RWPE2 (cell line): ENCODE results near the gene RBBP6.
A peak's percentile ranks its signal among the peaks of the same experiment; 100 is the strongest.

ENCODE experiments used
- ATAC-seq: fragments of 200-7000 bp; cut with Tn5 transposase; 3 replicates; pipeline ENCODE4 v1.9.1; 2021; ENCODE audit warnings: low read depth
- DNase-seq: peaks from one replicate; pipeline ENCODE4 v3.0.0-alpha.2; 2020; ENCODE audit warnings: low spot score
- H3K27ac ChIP-seq: fragments of 450-650 bp; 2 replicates; pipeline ENCODE4 v1.5.1; 2017; ENCODE audit warnings: mild to moderate bottlenecking; ENCODE audit not compliant: poor library complexity, severe bottlenecking
- H3K27me3 ChIP-seq: fragments of 250-450 bp; sonication (Bioruptor Pico); 2 replicates; pipeline ENCODE4 v1.5.1; 2021; ENCODE audit warnings: mild to moderate bottlenecking, moderate library complexity; ENCODE audit not compliant: insufficient read depth, poor library complexity, severe bottlenecking
- H3K36me3 ChIP-seq: fragments of 250-450 bp; sonication (Bioruptor Pico); 2 replicates; pipeline ENCODE4 v1.5.1; 2020; ENCODE audit warnings: low read depth, mild to moderate bottlenecking, moderate library complexity
- H3K4me1 ChIP-seq: fragments of 250-450 bp; sonication (Bioruptor Pico); 2 replicates; pipeline ENCODE4 v1.5.1; 2021; ENCODE audit warnings: mild to moderate bottlenecking, moderate library complexity; ENCODE audit not compliant: insufficient read depth, poor library complexity, severe bottlenecking
- H3K4me3 ChIP-seq: fragments of 250-450 bp; sonication (Bioruptor Pico); 2 replicates; pipeline ENCODE4 v1.5.1; 2021; ENCODE audit warnings: mild to moderate bottlenecking, moderate library complexity; ENCODE audit not compliant: severe bottlenecking
- H3K9me3 ChIP-seq: fragments of 250-450 bp; sonication (Bioruptor Pico); 2 replicates; pipeline ENCODE4 v1.5.1; 2021; ENCODE audit warnings: mild to moderate bottlenecking, moderate library complexity; ENCODE audit not compliant: severe bottlenecking
- TF ChIP-seq, protein P1 (sequence below): fragments of 450-650 bp; IDR thresholded peaks from one replicate; pipeline ENCODE4 v1.5.1; 2017; ENCODE audit warnings: mild to moderate bottlenecking, moderate library complexity; ENCODE audit not compliant: poor library complexity, severe bottlenecking

The RBBP6 gene

DNA sequence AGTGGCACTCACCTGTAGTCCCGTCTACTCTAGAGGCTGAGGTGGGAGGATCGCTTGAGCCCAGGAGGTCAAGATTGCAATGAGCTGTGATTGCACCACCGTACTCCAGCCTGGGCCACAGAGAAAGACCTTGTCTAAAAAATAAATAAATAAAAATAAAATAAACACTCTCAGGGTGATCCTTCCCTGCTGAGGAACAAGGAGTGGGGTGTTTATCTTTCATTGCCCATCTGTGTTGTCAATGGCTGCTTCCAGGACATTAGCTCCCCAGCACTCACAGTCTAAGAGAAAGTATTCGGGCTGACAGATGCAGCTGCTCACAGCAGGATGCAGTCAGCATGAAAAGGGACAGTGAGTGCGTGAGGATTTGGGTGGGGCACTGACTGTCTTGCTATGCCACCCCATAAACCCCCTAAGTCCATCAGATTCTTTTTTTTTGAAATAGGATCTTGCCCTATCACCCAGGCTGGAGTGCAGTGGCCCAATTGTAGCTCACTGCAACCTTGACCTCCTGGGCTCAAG lies 31.3 kb upstream of the RBBP6 start:
- Histone ChIP-seq H3K27me3 (no peaks in the 10 kb centered on the region), H3K9me3 (no peaks in the 10 kb centered on the region), H3K4me1 (no peaks in the 10 kb centered on the region), H3K27ac (peak overlapping the region; percentile 31), H3K4me3 (no peak overlapping the region), H3K36me3 (no peaks in the 10 kb centered on the region)
- ATAC-seq, result no peak
- no peak for DNase-seq
- TF ChIP-seq, protein P1, sequence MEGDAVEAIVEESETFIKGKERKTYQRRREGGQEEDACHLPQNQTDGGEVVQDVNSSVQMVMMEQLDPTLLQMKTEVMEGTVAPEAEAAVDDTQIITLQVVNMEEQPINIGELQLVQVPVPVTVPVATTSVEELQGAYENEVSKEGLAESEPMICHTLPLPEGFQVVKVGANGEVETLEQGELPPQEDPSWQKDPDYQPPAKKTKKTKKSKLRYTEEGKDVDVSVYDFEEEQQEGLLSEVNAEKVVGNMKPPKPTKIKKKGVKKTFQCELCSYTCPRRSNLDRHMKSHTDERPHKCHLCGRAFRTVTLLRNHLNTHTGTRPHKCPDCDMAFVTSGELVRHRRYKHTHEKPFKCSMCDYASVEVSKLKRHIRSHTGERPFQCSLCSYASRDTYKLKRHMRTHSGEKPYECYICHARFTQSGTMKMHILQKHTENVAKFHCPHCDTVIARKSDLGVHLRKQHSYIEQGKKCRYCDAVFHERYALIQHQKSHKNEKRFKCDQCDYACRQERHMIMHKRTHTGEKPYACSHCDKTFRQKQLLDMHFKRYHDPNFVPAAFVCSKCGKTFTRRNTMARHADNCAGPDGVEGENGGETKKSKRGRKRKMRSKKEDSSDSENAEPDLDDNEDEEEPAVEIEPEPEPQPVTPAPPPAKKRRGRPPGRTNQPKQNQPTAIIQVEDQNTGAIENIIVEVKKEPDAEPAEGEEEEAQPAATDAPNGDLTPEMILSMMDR, result no peak

DNA sequence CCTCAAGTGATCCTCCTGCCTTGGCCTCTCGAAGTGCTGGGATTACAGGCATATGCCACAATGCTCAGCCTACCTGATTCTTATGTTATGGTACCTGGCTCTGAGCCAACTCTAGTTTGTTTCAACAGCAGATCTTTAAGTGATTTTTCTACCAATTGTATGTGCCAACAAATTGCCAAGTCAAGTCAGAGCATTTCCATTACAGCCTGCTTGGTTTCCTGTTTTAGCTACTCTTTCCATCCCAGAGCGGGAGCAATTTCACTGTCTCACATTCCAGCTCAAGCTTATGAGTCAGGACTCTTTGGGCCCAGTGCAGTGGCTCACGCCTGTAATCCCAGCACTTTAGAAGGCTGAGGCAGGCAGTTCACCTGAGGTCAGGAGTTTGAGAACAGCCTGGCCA lies 30.8 kb upstream of the RBBP6 start:
- Histone ChIP-seq H3K4me1 (no peaks in the 10 kb centered on the region), H3K27me3 (no peaks in the 10 kb centered on the region), H3K36me3 (no peaks in the 10 kb centered on the region), H3K27ac (peak overlapping the region; percentile 31), H3K4me3 (no peak overlapping the region), H3K9me3 (no peaks in the 10 kb centered on the region)
- TF ChIP-seq, protein P1, result no peak
- ATAC-seq (peak; percentile 85), DNase-seq (no peak)

- Histone ChIP-seq H3K27ac (no peak overlapping the region), H3K4me3 (no peak overlapping the region), H3K36me3 (no peaks in the 10 kb centered on the region), H3K27me3 (no peaks in the 10 kb centered on the region), H3K4me1 (no peaks in the 10 kb centered on the region), H3K9me3 (no peaks in the 10 kb centered on the region)
- no peak for ATAC-seq
- TF ChIP-seq, protein P1, result no peak
- DNase-seq, result no peak
Observed at GRCh38 chr16:24509536-24509935, 29.8 kb upstream of the RBBP6 start.

DNA sequence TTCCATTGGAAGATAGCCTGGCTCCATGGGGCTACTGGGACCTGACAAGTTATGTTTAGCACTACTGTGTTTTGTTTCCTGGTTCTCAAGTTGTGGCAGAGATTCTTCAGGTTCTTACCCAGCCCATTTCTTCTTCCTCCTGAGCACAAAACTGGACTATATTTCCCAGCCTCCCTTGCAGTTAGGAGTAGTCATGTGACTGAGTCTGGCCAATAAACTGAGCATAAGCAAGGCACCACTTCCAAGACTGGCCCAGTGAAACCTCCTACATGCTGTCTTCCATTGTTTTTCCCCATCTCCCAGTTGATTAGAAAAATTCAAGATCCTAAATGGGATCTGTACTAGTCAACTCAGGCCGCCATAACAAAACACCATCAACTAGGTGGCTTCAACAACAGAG lies 28.2 kb upstream of the RBBP6 start:
- H3K4me3 ChIP-seq, result no peak overlapping the region

DNA sequence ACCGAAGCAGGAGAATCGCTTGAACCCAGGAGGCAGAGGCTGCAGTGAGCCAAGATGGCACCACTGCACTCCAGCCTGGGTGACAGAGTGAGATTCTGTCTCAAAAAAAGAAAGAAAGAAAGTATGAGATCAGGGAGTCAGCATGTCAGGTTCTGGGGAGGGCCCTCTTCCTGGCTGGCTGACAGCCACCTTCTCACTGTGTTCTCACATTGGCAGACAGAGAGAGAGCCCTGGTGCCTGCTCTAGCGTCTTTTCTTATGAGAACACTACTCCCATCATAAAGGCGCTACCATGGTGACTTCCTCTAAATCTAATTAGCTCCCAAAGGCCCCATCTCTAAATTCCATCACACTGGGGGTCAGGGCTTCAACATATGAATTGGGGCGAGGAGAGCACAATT lies 27.6 kb upstream of the RBBP6 start:
- H3K9me3 ChIP-seq, result no peaks in the 10 kb centered on the region
- H3K27ac ChIP-seq, result no peak overlapping the region
- H3K4me1 ChIP-seq, result no peaks in the 10 kb centered on the region
- no peak for ATAC-seq
- TF ChIP-seq, protein P1, result no peak
- no peak overlapping the region for H3K4me3 ChIP-seq
- no peaks in the 10 kb centered on the region for H3K36me3 ChIP-seq
- no peaks in the 10 kb centered on the region for H3K27me3 ChIP-seq
- no peak for DNase-seq

More for the DNA sequence above, 28.2 kb upstream of the RBBP6 start:
- H3K36me3 ChIP-seq, result no peaks in the 10 kb centered on the region
- no peaks in the 10 kb centered on the region for H3K27me3 ChIP-seq
- H3K27ac ChIP-seq, result no peak overlapping the region
- DNase-seq (no peak), ATAC-seq (no peak)
- TF ChIP-seq, protein P1, result no peak
- no peaks in the 10 kb centered on the region for H3K9me3 ChIP-seq
- no peaks in the 10 kb centered on the region for H3K4me1 ChIP-seq
